Measurements from ENCODE around the gene LRRC72.
"Not testable (repeated sequence)": the region's sequence is repeated elsewhere in the genome, so short reads cannot be mapped to it uniquely, and the experiment has no call there.

The LRRC72 gene

DNA sequence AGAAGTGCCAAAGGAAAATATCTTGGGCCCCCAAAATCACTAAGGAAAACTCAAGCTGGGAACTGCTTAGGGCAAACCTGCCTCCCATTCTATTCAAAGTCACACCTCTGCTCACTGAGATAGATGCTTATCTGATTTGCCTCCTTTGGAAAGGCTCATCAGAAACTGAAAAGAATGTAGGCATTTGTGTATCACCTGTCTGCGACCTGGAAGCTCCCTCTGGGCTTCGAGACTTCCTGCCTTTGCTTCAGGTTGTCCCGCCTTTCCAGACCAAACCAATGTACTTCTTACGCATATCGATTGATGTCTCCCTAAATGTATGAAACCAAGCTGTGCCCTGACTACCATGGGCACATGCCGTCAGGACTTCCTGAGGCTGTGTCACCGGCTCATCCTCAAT is 14.5 kb upstream of the LRRC72 start (continued):
- no peak for TF ChIP-seq POU6F1 (CRISPR knock-in tag; IDR thresholded peaks at IDR 0.05; ENCODE audit: borderline replicate concordance, low read depth)
- no peak for TF ChIP-seq TOX (CRISPR knock-in tag; IDR thresholded peaks at IDR 0.05; ENCODE audit: borderline replicate concordance)

GRCh38 chr7:16514271-16514670 is 12.4 kb upstream of the LRRC72 start:
- no peak for ATAC-seq

DNA sequence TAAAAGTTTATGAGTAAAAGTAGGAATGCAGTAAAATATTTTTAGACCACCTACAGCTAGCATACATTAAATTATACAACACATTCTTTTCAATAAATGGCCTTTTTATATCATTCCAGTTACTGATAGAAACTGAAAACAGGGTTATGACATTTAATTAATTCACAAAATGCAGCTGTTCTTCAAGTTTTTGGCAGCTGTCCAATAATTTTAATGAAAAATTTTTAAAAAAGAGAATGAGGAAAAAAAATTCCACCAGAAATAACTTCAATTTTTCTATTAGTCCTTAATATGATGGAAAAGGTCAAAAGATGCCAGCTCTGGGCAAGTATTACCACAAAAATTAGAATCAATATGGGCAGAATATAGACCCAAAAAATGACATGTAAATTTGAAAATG is 11.9 kb upstream of the LRRC72 start:
- TF ChIP-seq ESRRG (CRISPR knock-in tag; IDR thresholded peaks at IDR 0.05) = no peak
- TF ChIP-seq CSRNP3 (CRISPR knock-in tag; IDR thresholded peaks at IDR 0.05) = no peak
- TF ChIP-seq TCF4 (CRISPR knock-in tag; IDR thresholded peaks at IDR 0.05; ENCODE audit: borderline replicate concordance) = no peak
- no peak for TF ChIP-seq CREB5 (CRISPR knock-in tag; IDR thresholded peaks at IDR 0.05; ENCODE audit: low read depth)
- no peak for TF ChIP-seq PATZ1 (CRISPR knock-in tag; IDR thresholded peaks at IDR 0.05; ENCODE audit: borderline replicate concordance)
- ATAC-seq = no peak

More at GRCh38 chr7:16514271-16514670, 12.4 kb upstream of the LRRC72 start:
- TF ChIP-seq ZC3H10 (CRISPR knock-in tag; IDR thresholded peaks at IDR 0.05) = no peak
- no peak for TF ChIP-seq ZNF565 (CRISPR knock-in tag; conservative IDR thresholded peaks at IDR 0.05; ENCODE audit: low read depth)
- TF ChIP-seq ZNF8 (CRISPR knock-in tag; IDR thresholded peaks at IDR 0.05) = no peak

GRCh38 chr7:16515785-16516685 is 10.6 kb upstream of the LRRC72 start:
- TF ChIP-seq ZFP3 (CRISPR knock-in tag; IDR thresholded peaks at IDR 0.05) (no peak), PATZ1 (CRISPR knock-in tag; IDR thresholded peaks at IDR 0.05; ENCODE audit: borderline replicate concordance) (no peak), CSRNP3 (CRISPR knock-in tag; IDR thresholded peaks at IDR 0.05) (no peak), GLIS3 (CRISPR knock-in tag; IDR thresholded peaks at IDR 0.05) (no peak), PPARA (CRISPR knock-in tag; IDR thresholded peaks at IDR 0.05; ENCODE audit: borderline replicate concordance) (no peak)
- no peak for ATAC-seq

GRCh38 chr7:16519985-16520384 is 6.6 kb upstream of the LRRC72 start:
- peak; percentile 71 for TF ChIP-seq ZNF8 (CRISPR knock-in tag; IDR thresholded peaks at IDR 0.05)
- not testable (repeated sequence) for ATAC-seq
